HG03060 (cell line): ENCODE measurements around the gene CSRNP2.
"Not testable (repeated sequence)": the region's sequence is repeated elsewhere in the genome, so short reads cannot be mapped to it uniquely, and the experiment has no call there.

Experiments
- ATAC-seq: cut with Tn5 transposase; IDR thresholded peaks from one replicate; pipeline ENCODE4 v1.9.1; 2021; ENCODE audit warnings: low read depth, moderate number of reproducible peaks; ENCODE audit not compliant: unreplicated experiment

CSRNP2 gene

DNA sequence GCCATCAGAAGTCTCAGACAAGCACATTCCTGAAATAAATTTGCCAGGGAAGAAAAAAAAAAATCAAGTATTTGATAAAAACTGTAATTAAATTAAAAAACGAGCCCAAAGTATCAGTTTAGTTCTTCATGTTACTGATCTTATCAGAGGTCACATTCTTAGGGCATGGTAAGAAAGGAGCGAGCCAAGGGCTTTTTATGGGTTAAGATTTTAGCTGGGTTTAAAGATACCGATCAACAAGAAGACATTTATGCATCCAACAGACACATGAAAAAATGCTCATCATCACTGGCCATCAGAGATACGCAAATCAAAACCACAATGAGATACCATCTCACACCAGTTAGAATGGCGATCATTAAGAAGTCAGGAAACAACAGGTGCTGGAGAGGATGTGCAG lies 5.0 kb downstream of the CSRNP2 start:
- ATAC-seq = not testable (repeated sequence)

- no peak for ATAC-seq
These were observed 5.5 kb downstream of the CSRNP2 start for GRCh38 chr12:51077930-51078329.

DNA sequence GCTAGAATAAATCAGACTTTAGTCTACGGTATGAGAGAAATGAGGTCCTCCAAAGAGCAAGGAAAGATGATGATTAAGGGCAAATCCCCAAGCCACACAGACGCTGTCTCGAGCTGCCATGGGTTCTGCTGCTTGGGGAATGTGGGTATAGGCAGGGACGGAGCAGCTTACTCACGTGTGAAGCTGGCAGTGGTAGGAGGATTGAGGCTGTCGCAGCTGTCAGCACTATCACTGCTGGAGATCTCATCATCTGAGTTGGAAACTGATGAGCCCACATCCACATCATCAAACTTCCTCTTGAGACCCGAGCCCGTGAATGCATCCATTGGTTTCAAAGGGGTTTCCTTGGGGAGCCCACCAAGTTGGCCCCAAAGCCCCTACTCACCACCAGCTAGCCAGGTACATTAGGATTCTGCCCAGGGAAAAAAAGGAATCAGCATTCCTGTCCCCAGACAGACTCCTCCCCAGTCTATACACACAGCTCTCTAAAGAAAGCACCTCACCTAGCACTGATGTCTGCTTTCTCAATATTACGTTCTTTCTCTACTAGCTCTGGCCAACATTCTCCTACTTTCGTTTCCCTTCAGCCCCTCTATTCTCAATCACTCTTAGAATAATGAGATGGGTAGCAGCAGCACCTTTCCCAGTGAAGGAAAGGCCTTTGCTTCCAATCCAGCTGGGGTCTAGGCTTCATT lies 7.0 kb downstream of the CSRNP2 start:
- ATAC-seq = no peak

DNA sequence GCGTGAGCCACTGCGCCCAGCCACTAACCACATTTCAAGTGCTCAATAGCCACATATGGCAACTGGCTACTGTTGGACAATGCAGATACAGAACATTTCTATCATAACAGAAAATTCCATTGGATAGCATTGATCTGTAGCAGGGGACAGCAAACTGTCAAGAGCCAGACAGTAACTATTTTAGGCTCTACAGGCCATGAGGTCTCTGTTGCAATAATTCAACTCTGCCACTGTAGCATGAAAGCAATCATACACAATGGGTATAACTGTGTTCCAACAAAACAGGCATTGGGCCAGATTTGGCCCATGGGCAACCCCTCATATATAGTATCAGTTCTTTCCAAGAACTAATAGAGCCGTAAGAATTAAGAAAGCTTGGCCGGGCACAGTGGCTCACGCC lies 8.0 kb downstream of the CSRNP2 start:
- ATAC-seq = no peak

DNA sequence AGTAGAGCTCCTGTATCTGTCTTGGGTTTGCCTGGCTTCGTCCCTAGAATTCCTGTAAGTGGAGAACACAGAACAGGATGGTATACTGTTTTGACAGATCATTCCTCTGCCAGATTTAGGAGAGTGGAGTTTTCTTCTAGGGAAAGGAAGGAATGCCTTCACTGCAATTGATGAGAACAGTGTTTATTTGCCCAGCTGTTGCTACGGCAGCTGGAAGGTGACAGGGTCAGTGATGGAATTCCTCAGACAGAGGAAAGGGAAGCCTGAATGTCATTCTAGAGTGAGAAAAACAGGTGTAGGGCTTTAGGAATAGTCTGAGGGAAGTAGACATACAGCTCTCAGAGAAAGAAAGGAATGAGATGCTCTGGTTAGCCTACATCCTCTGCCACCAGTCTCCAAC lies 11.7 kb downstream of the CSRNP2 start:
- ATAC-seq = no peak

GRCh38 chr12:51070004-51070403 lies 13.4 kb downstream of the CSRNP2 start:
- ATAC-seq = no peak

DNA sequence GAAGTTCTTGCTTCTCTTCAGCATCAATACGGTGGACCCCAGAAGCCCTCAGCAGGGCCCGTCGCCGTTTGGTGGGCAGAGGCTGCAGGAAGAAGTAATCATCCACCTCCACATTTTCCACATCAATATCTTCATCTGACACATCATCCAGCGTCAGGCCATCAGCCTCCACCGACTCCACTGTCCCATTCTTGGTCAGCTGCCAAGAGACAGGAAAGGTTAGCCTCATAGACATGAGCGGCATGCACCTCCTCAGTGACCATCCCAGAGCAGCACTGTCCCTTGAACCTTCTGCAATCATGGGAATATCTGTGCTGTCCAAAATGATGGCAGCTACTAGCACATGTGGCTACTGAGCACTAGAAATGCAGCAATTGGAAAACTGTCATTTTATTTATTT lies 15.6 kb downstream of the CSRNP2 start:
- no peak for ATAC-seq

- ATAC-seq = no peak
These were observed 16.2 kb downstream of the CSRNP2 start for GRCh38 chr12:51067229-51067628.

DNA sequence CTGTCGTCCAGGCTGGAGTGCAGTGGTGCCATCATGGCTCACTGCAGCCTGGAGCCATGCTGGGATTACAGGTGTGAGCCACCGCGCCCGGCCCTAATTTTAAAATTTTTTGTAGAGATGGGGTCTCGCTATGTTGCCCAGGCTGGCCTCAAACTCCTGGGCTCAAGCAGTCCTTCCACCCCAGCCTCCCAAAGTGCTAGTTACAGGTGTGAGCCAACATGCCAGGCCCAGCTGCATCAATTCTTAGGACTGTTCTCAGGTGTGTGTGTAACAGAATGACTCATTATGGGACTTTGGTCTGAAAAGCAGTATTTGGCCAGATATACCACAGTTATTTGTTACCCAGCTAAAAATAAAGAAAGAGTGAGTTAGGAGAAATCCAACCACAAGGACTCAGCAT lies 17.9 kb downstream of the CSRNP2 start:
- no peak for ATAC-seq

GRCh38 chr12:51062631-51063397 lies 20.6 kb downstream of the CSRNP2 start:
- ATAC-seq = no peak

- no peak for ATAC-seq
These were observed 24.3 kb downstream of the CSRNP2 start for GRCh38 chr12:51059086-51059485.

- no peak for ATAC-seq
These were observed 27.2 kb downstream of the CSRNP2 start for GRCh38 chr12:51056242-51056641.

DNA sequence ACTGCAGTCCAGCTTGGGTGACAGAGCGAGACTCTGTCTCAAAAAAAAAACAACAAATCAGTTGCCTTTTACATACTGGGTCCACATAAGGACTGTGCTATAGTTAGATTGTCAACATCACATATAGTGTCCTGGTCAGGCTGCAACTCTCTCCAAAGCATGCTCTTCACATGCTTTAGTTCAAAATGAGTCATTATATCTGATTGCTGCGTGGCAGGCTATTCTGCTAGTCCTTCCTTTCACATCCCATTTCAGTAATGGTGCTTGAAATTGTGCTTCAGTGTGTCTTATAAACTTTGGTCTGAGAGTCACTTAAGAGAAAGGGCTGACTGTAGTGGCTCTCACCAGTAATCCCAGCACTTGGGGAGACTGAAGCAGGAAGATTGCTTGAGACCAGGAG lies 28.3 kb downstream of the CSRNP2 start:
- no peak for ATAC-seq

DNA sequence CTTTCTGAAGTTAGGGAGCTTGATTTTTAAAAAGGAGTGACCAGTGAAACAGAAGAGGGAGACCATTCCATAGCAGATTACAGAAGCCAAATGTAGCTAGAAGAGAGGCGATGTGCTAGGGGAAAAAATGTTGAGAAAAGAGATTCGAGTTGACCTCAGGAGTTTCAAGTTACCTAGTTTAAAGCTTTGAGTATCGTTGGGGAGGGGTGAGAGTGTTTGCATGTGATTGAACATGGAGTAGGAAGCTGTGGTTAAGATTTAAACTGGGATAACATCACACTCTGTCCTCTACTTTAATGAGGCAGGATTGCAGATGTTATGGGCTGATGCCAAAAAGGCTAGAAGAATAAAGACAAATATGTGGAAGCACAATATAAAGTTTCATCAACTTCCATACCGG lies 31.6 kb downstream of the CSRNP2 start:
- no peak for ATAC-seq

GRCh38 chr12:51049525-51049924 lies 33.9 kb downstream of the CSRNP2 start:
- no peak for ATAC-seq

GRCh38 chr12:51048661-51049251 lies 34.6 kb downstream of the CSRNP2 start:
- no peak for ATAC-seq

GRCh38 chr12:51047655-51048540 lies 35.5 kb downstream of the CSRNP2 start, which contains the start of gene LETMD1:
Gene LETMD1, plus strand, starts transcription at chr12:51048327. Its CDS starts 30 bp downstream, at chr12:51048357.
- peak; percentile 95 for ATAC-seq

- ATAC-seq = no peak
These were observed 47.1 kb downstream of the CSRNP2 start for GRCh38 chr12:51036279-51036678.

DNA sequence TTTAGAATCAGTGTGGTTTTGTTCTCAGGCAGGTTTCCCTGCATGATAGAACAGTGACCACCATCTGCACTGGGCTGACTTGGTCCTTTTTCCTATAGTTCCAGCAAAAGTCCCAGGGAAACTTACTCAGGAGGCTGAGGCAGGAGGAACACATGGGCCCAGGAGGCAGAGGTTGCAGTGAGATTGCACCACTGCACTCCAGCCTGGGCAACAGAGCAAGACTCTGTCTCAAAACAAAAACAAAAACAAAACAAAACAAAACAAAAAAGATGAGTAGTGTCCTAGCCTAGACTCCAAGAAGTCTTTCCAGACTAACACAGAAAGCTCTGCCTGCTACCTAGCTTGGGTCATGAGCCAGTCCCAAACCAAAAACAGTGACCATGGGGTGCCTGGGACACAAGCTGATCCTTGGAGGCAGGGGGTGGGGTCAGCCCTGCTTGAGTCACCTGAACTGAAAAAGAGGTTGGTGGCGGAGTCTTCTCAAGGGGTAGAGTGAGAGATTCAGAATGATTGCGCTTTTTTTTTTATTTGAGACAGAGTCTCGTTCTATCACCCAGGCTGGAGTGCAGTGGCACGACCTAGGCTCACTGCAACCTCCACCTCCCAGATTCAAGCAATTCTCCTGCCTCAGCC lies 49.8 kb downstream of the CSRNP2 start:
- ATAC-seq = no peak

GRCh38 chr12:51033048-51033447 lies 50.3 kb downstream of the CSRNP2 start:
- no peak for ATAC-seq
